Mesendoderm (in vitro differentiated cells): ENCODE measurements around the gene CEP152.

Experiments used
- DNase-seq: peaks from one replicate; pipeline ENCODE4 v3.0.0; 2013
- H2AK5ac ChIP-seq: 2 replicates; pipeline ENCODE4 v1.6.1; 2013; ENCODE audit warnings: low read length, inconsistent platforms
- H2BK120ac ChIP-seq: 2 replicates; pipeline ENCODE4 v1.6.1; 2013; ENCODE audit warnings: low read depth, mild to moderate bottlenecking, low read length, moderate library complexity, mixed read lengths
- H2BK15ac ChIP-seq: replicated peaks from 2 replicates; pipeline ENCODE4 v1.6.1; 2013; ENCODE audit warnings: low read depth, mild to moderate bottlenecking, moderate library complexity
- H2BK5ac ChIP-seq: 2 replicates; pipeline ENCODE4 v1.6.1; 2013; ENCODE audit warnings: low read length, inconsistent platforms
- H3K18ac ChIP-seq: 2 replicates; pipeline ENCODE4 v1.6.1; 2013; ENCODE audit warnings: mild to moderate bottlenecking, low read length, mixed read lengths
- H3K23ac ChIP-seq: one replicate; pipeline ENCODE4 v1.6.1; 2013; ENCODE audit warnings: low read length
- H3K27ac ChIP-seq: 2 replicates; pipeline ENCODE4 v1.5.1; 2013; ENCODE audit warnings: low read depth, mild to moderate bottlenecking, inconsistent platforms, low read length, moderate library complexity
- H3K27me3 ChIP-seq: 2 replicates; pipeline ENCODE4 v1.6.1; 2013; ENCODE audit warnings: low read length, control low read depth, mild to moderate bottlenecking, inconsistent platforms; ENCODE audit not compliant: insufficient read depth, poor library complexity
- H3K36me3 ChIP-seq: 2 replicates; pipeline ENCODE4 v1.6.1; 2013; ENCODE audit warnings: low read length, inconsistent platforms; ENCODE audit not compliant: control insufficient read depth, insufficient read depth
- H3K4ac ChIP-seq: one replicate; pipeline ENCODE4 v1.6.1; 2013; ENCODE audit warnings: low read depth, mild to moderate bottlenecking, low read length, moderate library complexity
- H3K4me1 ChIP-seq: 2 replicates; pipeline ENCODE4 v1.6.1; 2013; ENCODE audit warnings: low read depth, low read length, inconsistent platforms; ENCODE audit not compliant: control insufficient read depth
- H3K4me2 ChIP-seq: 2 replicates; pipeline ENCODE4 v1.6.1; 2013; ENCODE audit warnings: low read length
- H3K4me3 ChIP-seq: 2 replicates; pipeline ENCODE4 v1.5.1; 2013; ENCODE audit warnings: mild to moderate bottlenecking, low read length
- H3K56ac ChIP-seq: one replicate; pipeline ENCODE4 v1.6.1; 2013; ENCODE audit warnings: low read length
- H3K79me1 ChIP-seq: 2 replicates; pipeline ENCODE4 v1.6.1; 2013; ENCODE audit warnings: low read length, inconsistent platforms
- H3K79me2 ChIP-seq: 2 replicates; pipeline ENCODE4 v1.6.1; 2013; ENCODE audit warnings: mild to moderate bottlenecking, low read length; ENCODE audit not compliant: control insufficient read depth, insufficient read depth
- H3K9ac ChIP-seq: 2 replicates; pipeline ENCODE4 v1.6.1; 2013; ENCODE audit warnings: low read length, inconsistent platforms
- H4K5ac ChIP-seq: one replicate; pipeline ENCODE4 v1.6.1; 2013; ENCODE audit warnings: low read length
- H4K8ac ChIP-seq: one replicate; pipeline ENCODE4 v1.6.1; 2013; ENCODE audit warnings: low read depth, mild to moderate bottlenecking, control low read depth, low read length, moderate library complexity
- WGBS: extraction: QIAGEN DNeasy Blood & Tissue Kit; methylation state at CpG from one replicate; pipeline ENCODE4 v1.1.7; 2013; ENCODE audit warnings: low lambda C conversion rate, missing lambda C conversion rate; ENCODE audit not compliant: insufficient coverage; ENCODE audit errors: extremely low coverage; 5-methylcytosine and 5-hydroxymethylcytosine counted together

The CEP152 gene

DNA sequence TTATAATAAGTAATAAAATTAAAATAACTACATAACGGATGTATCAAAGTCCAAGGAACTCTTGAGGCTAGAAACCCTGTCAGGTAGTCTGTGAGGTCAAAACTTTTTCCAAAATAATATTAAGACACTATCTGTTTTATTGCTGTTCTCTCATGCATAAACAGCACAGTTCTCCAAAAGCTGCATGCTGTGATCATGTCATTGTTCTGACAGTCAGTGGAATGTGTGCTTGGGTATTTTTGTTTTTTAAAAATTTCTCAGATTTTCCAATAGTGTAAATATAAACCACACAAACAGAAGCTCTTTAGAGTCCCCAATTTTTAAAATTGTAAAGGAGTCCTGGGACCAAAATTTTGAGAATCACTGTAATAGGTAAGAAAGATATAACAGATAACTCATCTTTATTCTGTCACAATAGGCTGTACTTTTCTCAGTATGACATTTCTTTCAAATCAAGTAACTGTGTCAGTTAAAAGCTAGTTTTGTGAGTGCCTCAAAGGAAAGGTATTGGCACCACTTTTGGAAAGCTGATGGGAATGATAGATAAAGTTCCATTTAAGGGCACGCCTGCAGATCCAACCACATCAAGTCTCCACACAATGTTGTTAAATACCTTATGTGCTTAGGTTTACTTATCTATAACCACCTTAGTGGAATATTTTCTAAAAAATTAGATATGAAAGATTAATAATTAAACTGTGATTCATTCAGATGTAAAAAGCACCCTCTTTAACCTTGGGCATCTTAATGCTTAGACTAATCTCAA lies 49.3 kb downstream of the CEP152 start:
- Histone ChIP-seq H3K27ac (no peak overlapping the region), H3K79me2 (no peaks in the 10 kb centered on the region), H3K4me3 (no peak overlapping the region), H4K5ac (no peak overlapping the region), H3K27me3 (no peaks in the 10 kb centered on the region), H3K79me1 (no peaks in the 10 kb centered on the region), H3K4me2 (no peak overlapping the region), H2BK5ac (no peak overlapping the region), H2BK15ac (no peak overlapping the region), H2BK120ac (no peak overlapping the region), H3K36me3 (no peaks in the 10 kb centered on the region), H3K4ac (no peak overlapping the region), H3K9ac (no peak overlapping the region), H2AK5ac (no peak overlapping the region), H3K4me1 (peaks cover 3% of the 10 kb centered on the region), H3K56ac (no peak overlapping the region), H3K18ac (no peak overlapping the region), H4K8ac (no peak overlapping the region), H3K23ac (no peak overlapping the region)
- WGBS, result no CpG with 5 or more reads among the region's 2 CpGs
- peak; percentile 76 for DNase-seq

DNA sequence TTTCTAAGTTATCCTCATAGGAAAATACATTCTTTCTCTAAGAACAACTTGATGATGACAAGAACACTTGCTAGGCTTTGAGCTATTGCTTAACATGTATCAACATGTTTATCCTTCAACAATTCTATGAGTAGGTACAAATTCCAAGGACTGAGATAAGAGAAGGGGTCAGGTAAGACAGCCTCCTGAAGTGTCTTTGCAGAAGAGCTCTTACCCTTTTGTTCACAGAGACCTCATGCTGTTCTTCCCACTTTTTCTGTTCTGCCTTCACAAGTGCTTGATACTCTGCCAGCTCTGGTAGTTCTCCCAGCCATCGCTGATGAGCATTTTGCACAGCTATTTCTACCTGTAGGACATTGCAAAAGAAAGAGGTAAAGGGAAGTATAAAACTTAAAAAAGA lies 50.9 kb downstream of the CEP152 start:
- Histone ChIP-seq H3K27ac (no peak overlapping the region), H3K4me2 (no peak overlapping the region), H3K36me3 (no peaks in the 10 kb centered on the region), H2BK5ac (no peak overlapping the region), H4K8ac (no peak overlapping the region), H3K23ac (no peak overlapping the region), H3K79me2 (no peaks in the 10 kb centered on the region), H3K56ac (no peak overlapping the region), H2BK120ac (no peak overlapping the region), H2AK5ac (no peak overlapping the region), H2BK15ac (no peak overlapping the region), H3K4me1 (peaks cover 3% of the 10 kb centered on the region), H3K9ac (no peak overlapping the region), H3K79me1 (no peaks in the 10 kb centered on the region), H4K5ac (no peak overlapping the region), H3K4ac (no peak overlapping the region), H3K4me3 (no peak overlapping the region), H3K18ac (no peak overlapping the region), H3K27me3 (no peaks in the 10 kb centered on the region)
- peak; percentile 90 for DNase-seq
- no CpG with 5 or more reads among the region's 1 CpG for WGBS

DNA sequence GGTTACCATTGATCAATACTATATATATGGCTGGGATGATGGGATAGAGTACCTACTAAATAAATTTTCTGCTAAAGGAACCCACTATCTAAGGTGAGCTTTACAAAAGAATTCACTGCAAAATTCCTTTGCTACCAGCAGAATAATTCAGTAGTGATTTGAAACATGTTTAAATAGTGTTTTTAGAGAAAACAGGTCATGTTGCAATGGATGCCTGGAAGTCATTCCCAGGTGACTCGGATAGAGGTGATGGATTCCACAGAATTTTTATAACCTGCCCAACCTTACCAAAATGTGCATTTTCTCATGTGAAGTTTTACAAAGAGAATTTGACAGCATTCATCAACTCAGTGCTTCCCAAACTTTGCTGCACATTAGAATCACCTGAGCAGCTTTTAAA lies 53.2 kb downstream of the CEP152 start:
- H3K36me3 ChIP-seq, result no peaks in the 10 kb centered on the region
- no peaks in the 10 kb centered on the region for H3K79me2 ChIP-seq
- H3K27ac ChIP-seq, result no peak overlapping the region
- no peak for DNase-seq
- H3K4me3 ChIP-seq, result no peak overlapping the region
- no CpG with 5 or more reads among the region's 1 CpG for WGBS
- no peak overlapping the region for H3K56ac ChIP-seq
- H3K27me3 ChIP-seq, result no peaks in the 10 kb centered on the region
- no peak overlapping the region for H3K9ac ChIP-seq
- no peak overlapping the region for H3K4me2 ChIP-seq
- H3K18ac ChIP-seq, result no peak overlapping the region
- H3K4ac ChIP-seq, result no peak overlapping the region
- H4K5ac ChIP-seq, result no peak overlapping the region
- H2BK120ac ChIP-seq, result no peak overlapping the region
- no peak overlapping the region for H2AK5ac ChIP-seq
- H2BK15ac ChIP-seq, result no peak overlapping the region
- H3K4me1 ChIP-seq, result peaks cover 3% of the 10 kb centered on the region
- H4K8ac ChIP-seq, result no peak overlapping the region
- no peaks in the 10 kb centered on the region for H3K79me1 ChIP-seq
- H3K23ac ChIP-seq, result no peak overlapping the region
- no peak overlapping the region for H2BK5ac ChIP-seq

DNA sequence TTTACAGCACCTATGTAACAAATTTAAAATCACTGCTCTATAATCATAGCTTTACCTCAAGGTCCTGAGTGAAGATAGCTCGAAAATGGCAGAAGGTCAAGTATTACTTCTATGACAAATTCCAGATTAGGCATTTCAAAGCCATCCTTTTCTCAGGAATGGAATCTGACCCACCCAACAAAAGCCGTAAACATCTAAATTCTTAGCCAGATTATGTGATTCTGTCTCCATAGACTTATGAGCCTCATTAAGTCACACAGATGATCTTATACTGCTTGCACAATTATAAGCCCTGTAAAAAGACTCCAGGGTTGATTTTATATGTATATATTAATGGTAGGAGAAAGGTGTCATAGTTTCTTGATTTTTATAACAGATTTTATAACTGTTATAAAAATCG lies 56.9 kb downstream of the CEP152 start:
- H3K56ac ChIP-seq, result no peak overlapping the region
- no peak overlapping the region for H3K27ac ChIP-seq
- no peak overlapping the region for H3K23ac ChIP-seq

DNA sequence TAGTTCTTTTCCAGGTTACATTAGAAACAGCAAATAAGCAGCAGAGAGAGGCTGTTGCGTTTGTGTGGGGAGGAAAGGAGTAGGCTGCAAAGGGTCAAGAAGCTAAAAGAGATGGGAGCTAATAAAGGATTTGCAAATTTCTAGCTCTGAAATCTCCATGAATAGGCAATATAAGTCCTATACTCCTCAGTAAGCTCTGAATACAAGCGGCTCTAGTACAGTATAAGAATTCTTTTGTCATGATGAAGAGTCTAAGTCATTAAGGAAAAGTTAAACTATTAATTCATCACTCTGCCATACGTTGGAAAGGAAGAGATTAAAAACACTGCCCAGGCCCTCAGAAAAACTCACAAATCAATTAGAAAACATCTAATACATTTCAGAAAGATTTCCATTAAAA lies 59.3 kb downstream of the CEP152 start:
- no peak overlapping the region for H3K27ac ChIP-seq

More for the DNA sequence above, 56.9 kb downstream of the CEP152 start:
- no peaks in the 10 kb centered on the region for H3K79me2 ChIP-seq
- no peak overlapping the region for H3K4me2 ChIP-seq
- H2BK5ac ChIP-seq, result no peak overlapping the region
- H3K27me3 ChIP-seq, result no peaks in the 10 kb centered on the region
- no peak overlapping the region for H2BK120ac ChIP-seq
- H3K36me3 ChIP-seq, result no peaks in the 10 kb centered on the region
- no peaks in the 10 kb centered on the region for H3K4me1 ChIP-seq
- H3K4me3 ChIP-seq, result no peak overlapping the region
- H3K79me1 ChIP-seq, result no peaks in the 10 kb centered on the region
- H4K8ac ChIP-seq, result no peak overlapping the region
- H3K4ac ChIP-seq, result no peak overlapping the region
- no peak overlapping the region for H2AK5ac ChIP-seq
- no CpG with 5 or more reads among the region's 3 CpGs for WGBS
- H3K9ac ChIP-seq, result no peak overlapping the region
- H3K18ac ChIP-seq, result no peak overlapping the region
- no peak overlapping the region for H4K5ac ChIP-seq
- DNase-seq, result peak; percentile 35
- no peak overlapping the region for H2BK15ac ChIP-seq

DNA sequence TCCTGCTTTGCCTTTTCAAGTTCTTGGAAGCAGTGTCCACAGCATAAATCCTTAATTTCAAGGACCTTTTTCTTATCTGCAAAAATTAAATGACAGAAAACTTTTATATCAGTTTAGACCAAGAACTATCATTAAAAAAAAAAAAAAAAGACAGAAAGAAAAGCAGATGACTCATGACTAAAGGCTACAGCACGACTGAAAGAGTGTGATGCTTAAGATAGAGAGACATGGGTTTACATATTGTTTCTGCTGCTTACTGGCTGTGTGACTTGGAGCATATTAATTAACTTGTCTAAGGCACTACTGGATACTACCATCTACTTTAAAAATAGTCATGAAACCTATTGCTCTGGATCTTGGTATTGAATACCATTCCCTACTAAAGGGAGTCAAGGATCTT lies 62.3 kb downstream of the CEP152 start:
- Histone ChIP-seq H3K27me3 (no peaks in the 10 kb centered on the region), H3K79me2 (no peaks in the 10 kb centered on the region), H3K56ac (no peak overlapping the region), H2AK5ac (no peak overlapping the region), H3K79me1 (no peaks in the 10 kb centered on the region), H3K9ac (no peak overlapping the region), H3K27ac (no peak overlapping the region), H3K4me1 (no peaks in the 10 kb centered on the region), H3K4ac (no peak overlapping the region), H2BK5ac (no peak overlapping the region), H4K5ac (no peak overlapping the region), H4K8ac (no peak overlapping the region), H3K4me3 (no peak overlapping the region), H3K36me3 (no peaks in the 10 kb centered on the region), H3K4me2 (no peak overlapping the region), H2BK15ac (no peak overlapping the region), H3K18ac (no peak overlapping the region), H3K23ac (no peak overlapping the region), H2BK120ac (no peak overlapping the region)
- no peak for DNase-seq
- WGBS, result no CpG with 5 or more reads among the region's 1 CpG

More for the DNA sequence above, 59.3 kb downstream of the CEP152 start:
- H3K18ac ChIP-seq, result no peak overlapping the region
- no peaks in the 10 kb centered on the region for H3K79me2 ChIP-seq
- H3K56ac ChIP-seq, result no peak overlapping the region
- H2AK5ac ChIP-seq, result no peak overlapping the region
- H4K5ac ChIP-seq, result no peak overlapping the region
- H3K27me3 ChIP-seq, result no peaks in the 10 kb centered on the region
- no peak overlapping the region for H4K8ac ChIP-seq
- H2BK5ac ChIP-seq, result no peak overlapping the region
- H3K4me3 ChIP-seq, result no peak overlapping the region
- no peak overlapping the region for H3K4me2 ChIP-seq
- H3K36me3 ChIP-seq, result no peaks in the 10 kb centered on the region
- no peak overlapping the region for H2BK15ac ChIP-seq
- no peak for DNase-seq
- H2BK120ac ChIP-seq, result no peak overlapping the region
- H3K4me1 ChIP-seq, result no peaks in the 10 kb centered on the region
- no peak overlapping the region for H3K23ac ChIP-seq
- H3K79me1 ChIP-seq, result no peaks in the 10 kb centered on the region
- no CpG with 5 or more reads among the region's 3 CpGs for WGBS
- no peak overlapping the region for H3K4ac ChIP-seq
- H3K9ac ChIP-seq, result no peak overlapping the region
